Trophoblast cell (in vitro differentiated cells and primary cell): ENCODE data around the gene CHST5.

Experiments used
- DNase-seq, 2 donors: peaks; one replicate each; pipeline ENCODE4 v3.0.0-alpha.2; 2016
- H2AFZ ChIP-seq: 2 replicates; pipeline ENCODE4 v1.6.1; 2013; ENCODE audit warnings: low read length, moderate library complexity, mild to moderate bottlenecking; ENCODE audit not compliant: insufficient read depth, poor library complexity
- H2AK5ac ChIP-seq: 2 replicates; pipeline ENCODE4 v1.6.1; 2013; ENCODE audit warnings: mild to moderate bottlenecking, low read length
- H2BK120ac ChIP-seq: 2 replicates; pipeline ENCODE4 v1.6.1; 2013; ENCODE audit warnings: low read length, mild to moderate bottlenecking, moderate library complexity; ENCODE audit not compliant: insufficient read depth, poor library complexity
- H2BK12ac ChIP-seq: 2 replicates; pipeline ENCODE4 v1.6.1; 2013; ENCODE audit warnings: mild to moderate bottlenecking, low read length, moderate library complexity
- H2BK5ac ChIP-seq: 2 replicates; pipeline ENCODE4 v1.6.1; 2013; ENCODE audit warnings: low read length, low read depth, moderate library complexity, mild to moderate bottlenecking; ENCODE audit not compliant: poor library complexity
- H3K14ac ChIP-seq: 2 replicates; pipeline ENCODE4 v1.6.1; 2013; ENCODE audit warnings: mild to moderate bottlenecking, low read length
- H3K18ac ChIP-seq: 2 replicates; pipeline ENCODE4 v1.6.1; 2013; ENCODE audit warnings: mild to moderate bottlenecking, low read length
- H3K23ac ChIP-seq: 2 replicates; pipeline ENCODE4 v1.6.1; 2013; ENCODE audit warnings: low read length
- H3K27ac ChIP-seq: 2 replicates; pipeline ENCODE4 v1.5.1; 2013; ENCODE audit warnings: low read depth, mild to moderate bottlenecking, inconsistent platforms, low read length, moderate library complexity
- H3K27me3 ChIP-seq: 2 replicates; pipeline ENCODE4 v1.6.1; 2013; ENCODE audit warnings: inconsistent platforms, mild to moderate bottlenecking, low read length, moderate library complexity; ENCODE audit not compliant: insufficient read depth
- H3K36me3 ChIP-seq, 2 experiments: 1 replicate in 1 of 2; 2 replicates in 1 of 2; pipeline ENCODE4 v1.6.1; 2013; ENCODE audit warnings: low read length in 2 of 2, mild to moderate bottlenecking in 2 of 2, moderate library complexity in 1 of 2; ENCODE audit not compliant: insufficient read depth in 2 of 2, control insufficient read depth in 1 of 2
- H3K4ac ChIP-seq: 2 replicates; pipeline ENCODE4 v1.6.1; 2013; ENCODE audit warnings: low read depth, mild to moderate bottlenecking, low read length, moderate library complexity
- H3K4me1 ChIP-seq, 2 experiments: 1 replicate in 1 of 2; 2 replicates in 1 of 2; pipeline ENCODE4 v1.6.1; 2013; ENCODE audit warnings: low read length in 2 of 2, mild to moderate bottlenecking in 2 of 2, moderate library complexity in 1 of 2; ENCODE audit not compliant: insufficient read depth in 2 of 2, control insufficient read depth in 1 of 2
- H3K4me2 ChIP-seq: 2 replicates; pipeline ENCODE4 v1.6.1; 2013; ENCODE audit warnings: inconsistent platforms, mild to moderate bottlenecking, low read length, moderate library complexity
- H3K4me3 ChIP-seq: 2 replicates; pipeline ENCODE4 v1.5.1; 2013; ENCODE audit warnings: mild to moderate bottlenecking, low read depth, low read length, inconsistent platforms
- H3K79me1 ChIP-seq: one replicate; pipeline ENCODE4 v1.6.1; 2013; ENCODE audit warnings: low read length
- H3K79me2 ChIP-seq: 2 replicates; pipeline ENCODE4 v1.6.1; 2013; ENCODE audit warnings: low read length, mild to moderate bottlenecking; ENCODE audit not compliant: control insufficient read depth, insufficient read depth, poor library complexity
- H3K9ac ChIP-seq: 2 replicates; pipeline ENCODE4 v1.6.1; 2013; ENCODE audit warnings: mild to moderate bottlenecking, low read length
- H3K9me3 ChIP-seq: 2 replicates; pipeline ENCODE4 v1.6.1; 2013; ENCODE audit warnings: low read depth, mild to moderate bottlenecking, control low read depth, inconsistent platforms, low read length; ENCODE audit not compliant: insufficient read depth
- H4K12ac ChIP-seq: 2 replicates; pipeline ENCODE4 v1.6.1; 2013; ENCODE audit warnings: low read depth, mild to moderate bottlenecking, low read length, moderate library complexity
- H4K8ac ChIP-seq: 2 replicates; pipeline ENCODE4 v1.6.1; 2013; ENCODE audit warnings: low read depth, mild to moderate bottlenecking, low read length, moderate library complexity
- H4K91ac ChIP-seq: one replicate; pipeline ENCODE4 v1.6.1; 2013; ENCODE audit warnings: low read depth, mild to moderate bottlenecking, low read length, moderate library complexity
- WGBS: extraction: QIAGEN DNeasy Blood & Tissue Kit; methylation state at CpG from one replicate; pipeline ENCODE4 v1.1.7; 2013; ENCODE audit warnings: missing lambda C conversion rate; ENCODE audit not compliant: insufficient read length, insufficient coverage; ENCODE audit errors: extremely low coverage; 5-methylcytosine and 5-hydroxymethylcytosine counted together

CHST5 gene

GRCh38 chr16:75494661-75495075 is 41.2 kb downstream of the CHST5 start:
- Histone ChIP-seq H2AK5ac (no peak overlapping the region), H3K4me3 (peak overlapping the region; percentile 37), H3K9ac (no peak overlapping the region), H2AFZ (peak overlapping the region; percentile 61), H3K4me1 (peaks cover 5 to 7% of the 10 kb centered on the region in 2 experiments), H3K18ac (no peak overlapping the region), H3K23ac (no peak overlapping the region), H2BK120ac (no peak overlapping the region), H3K4ac (no peak overlapping the region), H3K36me3 (no peaks in the 10 kb centered on the region), H3K27me3 (peaks cover 12% of the 10 kb centered on the region), H3K4me2 (peak overlapping the region; percentile 87), H3K79me1 (peaks cover 5% of the 10 kb centered on the region), H2BK5ac (no peak overlapping the region), H3K27ac (no peak overlapping the region), H3K14ac (no peak overlapping the region), H3K79me2 (no peaks in the 10 kb centered on the region), H2BK12ac (no peak overlapping the region), H4K91ac (no peak overlapping the region), H4K8ac (peak overlapping the region; percentile 3), H3K9me3 (no peaks in the 10 kb centered on the region), H4K12ac (peak overlapping the region; percentile 21)
- WGBS, result no CpG with 5 or more reads among the region's 26 CpGs
- DNase-seq, result no peak

- H2BK5ac ChIP-seq, result no peak overlapping the region
- H3K4me2 ChIP-seq, result peak overlapping the region; percentile 87
- no peak overlapping the region for H4K12ac ChIP-seq
- H3K27ac ChIP-seq, result no peak overlapping the region
- H4K91ac ChIP-seq, result no peak overlapping the region
- DNase-seq, result no peak
- no peaks in the 10 kb centered on the region for H3K36me3 ChIP-seq
- no peak overlapping the region for H2AFZ ChIP-seq
- H3K27me3 ChIP-seq, result peaks cover 12% of the 10 kb centered on the region
- no peak overlapping the region for H2BK120ac ChIP-seq
- H2BK12ac ChIP-seq, result no peak overlapping the region
- H3K23ac ChIP-seq, result no peak overlapping the region
- no peak overlapping the region for H4K8ac ChIP-seq
- H3K79me2 ChIP-seq, result no peaks in the 10 kb centered on the region
- no peak overlapping the region for H3K4me3 ChIP-seq
- no peak overlapping the region for H3K14ac ChIP-seq
- no CpG with 5 or more reads among the region's 5 CpGs for WGBS
- peaks cover 5 to 7% of the 10 kb centered on the region in 2 experiments for H3K4me1 ChIP-seq
- no peak overlapping the region for H3K18ac ChIP-seq
- H3K79me1 ChIP-seq, result peaks cover 5% of the 10 kb centered on the region
- H2AK5ac ChIP-seq, result no peak overlapping the region
- H3K9ac ChIP-seq, result no peak overlapping the region
- no peaks in the 10 kb centered on the region for H3K9me3 ChIP-seq
- no peak overlapping the region for H3K4ac ChIP-seq
Observed at GRCh38 chr16:75494184-75494583, 41.7 kb downstream of the CHST5 start.

GRCh38 chr16:75491876-75492275 is 44.0 kb downstream of the CHST5 start:
- WGBS, result no CpG with 5 or more reads among the region's 1 CpG
- Histone ChIP-seq H4K91ac (no peak overlapping the region), H3K4me3 (no peak overlapping the region), H3K79me1 (peaks cover 5% of the 10 kb centered on the region), H2AFZ (no peak overlapping the region), H2AK5ac (no peak overlapping the region), H3K23ac (no peak overlapping the region), H2BK120ac (no peak overlapping the region), H3K4me1 (peaks cover 5 to 7% of the 10 kb centered on the region in 2 experiments), H2BK12ac (no peak overlapping the region), H3K14ac (no peak overlapping the region), H3K4me2 (no peak overlapping the region), H3K4ac (no peak overlapping the region), H3K79me2 (no peaks in the 10 kb centered on the region), H3K9ac (no peak overlapping the region), H3K9me3 (no peaks in the 10 kb centered on the region), H4K12ac (no peak overlapping the region), H3K36me3 (no peaks in the 10 kb centered on the region), H3K18ac (no peak overlapping the region), H4K8ac (no peak overlapping the region), H3K27ac (no peak overlapping the region), H3K27me3 (peaks cover 12% of the 10 kb centered on the region), H2BK5ac (no peak overlapping the region)
- DNase-seq, result peak; percentile 72 to 85

GRCh38 chr16:75488322-75488721 is 47.6 kb downstream of the CHST5 start:
- no peak overlapping the region for H3K27ac ChIP-seq
- H2AFZ ChIP-seq, result no peak overlapping the region
- peaks cover 0 to 2% of the 10 kb centered on the region in 2 experiments for H3K4me1 ChIP-seq

More at GRCh38 chr16:75488322-75488721, 47.6 kb downstream of the CHST5 start:
- H3K4me3 ChIP-seq, result no peak overlapping the region
- WGBS, result no CpG with 5 or more reads among the region's 2 CpGs
- no peak overlapping the region for H4K12ac ChIP-seq
- DNase-seq, result no peak
- H2AK5ac ChIP-seq, result no peak overlapping the region
- H3K9ac ChIP-seq, result no peak overlapping the region
- H4K8ac ChIP-seq, result no peak overlapping the region
- no peak overlapping the region for H2BK120ac ChIP-seq
- no peak overlapping the region for H3K14ac ChIP-seq
- H2BK12ac ChIP-seq, result no peak overlapping the region
- no peak overlapping the region for H3K4ac ChIP-seq
- no peak overlapping the region for H4K91ac ChIP-seq
- H3K79me2 ChIP-seq, result no peaks in the 10 kb centered on the region
- H3K18ac ChIP-seq, result no peak overlapping the region
- H3K23ac ChIP-seq, result no peak overlapping the region
- H3K9me3 ChIP-seq, result no peaks in the 10 kb centered on the region
- H3K4me2 ChIP-seq, result no peak overlapping the region
- no peaks in the 10 kb centered on the region for H3K36me3 ChIP-seq
- no peaks in the 10 kb centered on the region for H3K27me3 ChIP-seq
- no peaks in the 10 kb centered on the region for H3K79me1 ChIP-seq
- no peak overlapping the region for H2BK5ac ChIP-seq
